ENCODE results near the gene IZUMO2. TPM values are rescaled to one million over a fixed set of nuclear protein-coding genes. Genes with fewer than 3 reads are reported as not detected.

The IZUMO2 gene
- total RNA-seq, 2 experiments from 2014 or later, result not detected

DNA sequence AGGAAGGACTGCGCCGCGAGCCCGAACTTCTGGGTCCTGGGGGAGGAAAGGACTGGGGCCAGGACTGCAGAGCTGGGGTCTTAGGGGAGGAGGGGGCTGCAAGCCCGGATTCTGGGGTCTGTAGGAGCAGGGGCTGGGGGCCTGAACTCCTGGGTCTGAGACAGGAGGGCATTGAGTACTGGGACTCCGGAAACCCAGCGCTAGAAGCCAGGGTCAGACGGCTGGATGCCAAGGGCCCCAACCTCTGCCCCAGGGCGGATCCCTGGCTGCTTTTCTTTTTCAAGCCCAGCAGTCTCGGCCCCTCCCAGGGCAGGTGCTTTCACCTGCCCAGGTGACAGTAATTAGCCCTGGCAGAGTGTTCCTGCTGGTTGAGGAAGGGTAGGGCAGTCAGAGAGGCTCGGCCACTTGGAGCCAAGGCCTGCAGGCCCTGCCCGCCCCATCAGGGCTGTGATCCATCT, 42.6 kb upstream of the IZUMO2 start:
- Mint-ChIP-seq H3K4me3 (no peak overlapping the region), H3K9me3 (peaks cover 2% of the 10 kb centered on the region), H3K27me3 (peaks cover 31% of the 10 kb centered on the region), H3K36me3 (ENCODE audit: low read depth) (no peaks in the 10 kb centered on the region), H3K27ac (no peak overlapping the region), H3K4me1 (ENCODE audit: low read depth) (peaks cover 2% of the 10 kb centered on the region)
- CTCF ChIA-PET, result no interaction called here
- POLR2A ChIA-PET, result no interaction called here
- intact Hi-C loops (cut with micrococcal nuclease), result no loop called here
- DNase-seq (no peak), ATAC-seq (no peak)
- TF ChIP-seq, protein P1, sequence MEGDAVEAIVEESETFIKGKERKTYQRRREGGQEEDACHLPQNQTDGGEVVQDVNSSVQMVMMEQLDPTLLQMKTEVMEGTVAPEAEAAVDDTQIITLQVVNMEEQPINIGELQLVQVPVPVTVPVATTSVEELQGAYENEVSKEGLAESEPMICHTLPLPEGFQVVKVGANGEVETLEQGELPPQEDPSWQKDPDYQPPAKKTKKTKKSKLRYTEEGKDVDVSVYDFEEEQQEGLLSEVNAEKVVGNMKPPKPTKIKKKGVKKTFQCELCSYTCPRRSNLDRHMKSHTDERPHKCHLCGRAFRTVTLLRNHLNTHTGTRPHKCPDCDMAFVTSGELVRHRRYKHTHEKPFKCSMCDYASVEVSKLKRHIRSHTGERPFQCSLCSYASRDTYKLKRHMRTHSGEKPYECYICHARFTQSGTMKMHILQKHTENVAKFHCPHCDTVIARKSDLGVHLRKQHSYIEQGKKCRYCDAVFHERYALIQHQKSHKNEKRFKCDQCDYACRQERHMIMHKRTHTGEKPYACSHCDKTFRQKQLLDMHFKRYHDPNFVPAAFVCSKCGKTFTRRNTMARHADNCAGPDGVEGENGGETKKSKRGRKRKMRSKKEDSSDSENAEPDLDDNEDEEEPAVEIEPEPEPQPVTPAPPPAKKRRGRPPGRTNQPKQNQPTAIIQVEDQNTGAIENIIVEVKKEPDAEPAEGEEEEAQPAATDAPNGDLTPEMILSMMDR (IDR thresholded peaks at IDR 0.05), result no peak

DNA sequence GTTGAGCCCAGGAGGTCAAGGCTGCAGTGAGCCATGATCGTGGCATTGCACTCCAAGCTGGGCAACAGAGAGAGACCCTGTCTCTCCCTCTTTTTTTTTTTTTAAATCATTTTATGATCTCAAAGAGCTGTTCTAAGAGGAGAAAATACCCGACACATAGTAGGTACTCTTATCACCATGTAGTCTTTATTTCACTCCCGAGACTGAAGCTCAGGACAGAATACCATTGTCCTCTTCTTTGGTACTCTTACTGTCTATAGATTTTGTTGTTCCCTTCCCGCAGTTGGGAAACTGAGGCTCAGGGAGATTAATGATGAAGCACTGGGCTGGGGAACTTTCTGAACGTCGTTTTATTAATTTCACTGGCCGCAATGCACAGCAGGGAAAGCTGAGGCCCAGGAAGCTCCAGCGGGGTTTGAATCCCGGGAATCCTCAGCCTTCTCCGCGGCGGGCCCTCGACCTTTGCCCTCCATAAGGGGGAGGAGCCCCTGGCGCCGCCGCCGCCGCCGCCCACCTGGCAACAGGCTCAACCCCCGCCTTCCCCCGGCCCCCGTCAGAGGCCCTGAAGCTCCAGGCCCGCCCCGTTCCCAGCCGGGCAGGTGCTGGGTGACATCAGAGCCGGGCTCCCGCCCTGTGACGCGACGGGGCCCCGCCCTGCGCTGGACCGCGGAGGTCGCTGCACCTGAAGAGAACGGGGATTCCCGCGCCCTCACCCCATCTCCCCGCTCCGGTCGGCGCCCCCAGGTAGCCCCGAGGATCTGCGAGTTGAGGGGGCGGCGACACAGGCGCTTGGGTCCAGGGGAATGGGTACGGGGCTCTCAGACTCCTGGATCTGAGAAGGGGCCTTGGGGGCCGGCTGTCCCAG, 42.0 kb upstream of the IZUMO2 start:
- ChIA-PET POLR2A (no interaction called here), CTCF (no interaction called here)
- TF ChIP-seq, protein P1 (IDR thresholded peaks at IDR 0.05), result no peak
- Mint-ChIP-seq H3K27ac (no peak overlapping the region), H3K36me3 (ENCODE audit: low read depth) (no peaks in the 10 kb centered on the region), H3K9me3 (peaks cover 1% of the 10 kb centered on the region), H3K4me3 (no peak overlapping the region), H3K4me1 (ENCODE audit: low read depth) (peaks cover 2% of the 10 kb centered on the region), H3K27me3 (peaks cover 31% of the 10 kb centered on the region)
- DNase-seq, result peak; percentile 30
- intact Hi-C loops (cut with micrococcal nuclease), result no loop called here
- peak; percentile 53 for ATAC-seq

DNA sequence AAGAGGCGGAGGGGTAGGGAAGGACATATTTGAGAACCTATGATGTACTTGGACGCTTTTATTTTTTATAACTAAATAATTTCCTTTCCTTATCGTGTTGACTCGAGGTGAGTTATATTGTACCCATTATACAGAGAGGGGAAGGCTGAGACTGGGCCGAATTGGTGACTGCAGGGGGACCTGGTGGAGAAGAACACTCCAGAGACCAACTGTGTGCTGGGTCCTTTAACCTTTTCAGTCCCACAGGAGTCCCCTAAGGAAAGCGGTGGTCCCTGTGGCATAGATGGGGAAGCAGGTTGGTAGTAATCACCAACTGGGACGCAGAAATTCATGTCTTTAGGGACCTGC, 41.0 kb upstream of the IZUMO2 start:
- ChIA-PET POLR2A (no interaction called here), CTCF (no interaction called here)
- Mint-ChIP-seq H3K4me3 (no peak overlapping the region), H3K27me3 (peaks cover 31% of the 10 kb centered on the region), H3K9me3 (no peaks in the 10 kb centered on the region), H3K4me1 (ENCODE audit: low read depth) (peaks cover 2% of the 10 kb centered on the region), H3K36me3 (ENCODE audit: low read depth) (no peaks in the 10 kb centered on the region), H3K27ac (no peak overlapping the region)
- intact Hi-C loops (cut with micrococcal nuclease), result no loop called here
- ATAC-seq (no peak), DNase-seq (no peak)
- TF ChIP-seq, protein P1 (IDR thresholded peaks at IDR 0.05), result no peak

DNA sequence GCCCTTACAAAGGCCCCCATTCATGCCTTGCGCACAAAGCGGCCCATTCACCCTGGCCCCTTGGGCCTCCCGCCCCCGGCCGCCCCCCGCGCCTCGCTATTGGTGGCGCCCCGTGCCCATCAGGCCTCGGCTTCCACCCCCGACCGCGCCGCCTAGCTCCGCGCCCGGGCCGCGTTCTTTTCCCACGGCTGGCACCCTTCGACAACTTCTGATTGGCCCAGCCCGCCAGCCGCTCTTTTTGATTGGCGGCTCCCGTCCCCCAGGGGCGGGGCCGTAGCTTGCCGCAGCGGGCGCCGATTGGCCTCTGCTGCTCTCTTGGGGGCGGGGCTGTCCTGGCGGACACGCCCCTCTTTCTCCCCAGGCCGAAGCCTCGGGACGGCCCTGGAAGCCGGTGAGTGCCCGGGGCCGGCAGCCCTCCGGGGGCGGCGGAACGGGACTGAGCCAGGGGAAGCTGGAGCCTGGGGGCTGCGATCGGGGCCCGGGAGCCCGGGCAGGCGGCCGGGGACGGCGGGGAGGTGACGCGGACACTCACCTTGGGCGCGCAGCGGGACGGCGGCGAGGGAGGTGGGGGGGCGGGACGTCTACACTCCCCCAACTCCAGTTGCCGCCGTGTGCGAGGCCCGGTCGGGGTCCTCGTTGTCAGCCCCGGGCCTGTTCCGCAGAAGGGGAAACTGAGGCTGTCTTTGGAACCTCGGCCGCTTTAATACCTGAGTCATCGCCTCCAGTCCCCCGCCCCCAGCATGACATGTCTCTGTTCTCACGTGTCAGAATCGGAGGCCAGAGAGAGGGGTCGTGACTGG, 40.4 kb upstream of the IZUMO2 start, which contains the start of gene MYH14:
MYH14 (plus strand) TSS at position 342 of the 800 bp plus-strand sequence. CDS start 6,744 bp downstream, outside the sequence.
- TF ChIP-seq, protein P1 (IDR thresholded peaks at IDR 0.05), result no peak
- CTCF ChIA-PET, result no interaction called here
- intact Hi-C loops (cut with micrococcal nuclease), result no loop called here
- Mint-ChIP-seq H3K36me3 (ENCODE audit: low read depth) (no peaks in the 10 kb centered on the region), H3K4me1 (ENCODE audit: low read depth) (peaks cover 2% of the 10 kb centered on the region), H3K27me3 (peaks cover 33% of the 10 kb centered on the region), H3K27ac (no peak within 1 kb of the TSS), H3K4me3 (no peak within 1 kb of the TSS), H3K9me3 (no peaks in the 10 kb centered on the region)
- DNase-seq (peak; percentile 12), ATAC-seq (no peak)
- POLR2A ChIA-PET, result no interaction called here

DNA sequence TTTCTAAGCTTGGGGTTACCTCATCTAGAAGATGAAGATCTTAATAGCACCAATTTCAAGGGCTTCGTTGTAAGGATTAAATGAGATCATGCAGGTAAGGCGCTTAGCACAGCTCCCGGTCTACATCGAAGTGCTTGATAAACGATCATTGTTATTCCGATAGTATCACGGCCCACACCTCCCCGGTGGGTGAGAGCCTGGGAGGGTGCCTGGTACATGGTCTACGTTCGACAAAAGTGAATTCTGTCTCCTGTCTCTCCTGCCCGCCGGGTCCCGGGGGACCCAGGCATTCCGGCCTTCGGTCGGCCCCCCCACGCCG, 39.8 kb upstream of the IZUMO2 start:
- CTCF ChIA-PET, result no interaction called here
- Mint-ChIP-seq H3K4me3 (no peak overlapping the region), H3K27me3 (peaks cover 33% of the 10 kb centered on the region), H3K36me3 (ENCODE audit: low read depth) (no peaks in the 10 kb centered on the region), H3K4me1 (ENCODE audit: low read depth) (peaks cover 2% of the 10 kb centered on the region), H3K27ac (no peak overlapping the region), H3K9me3 (no peaks in the 10 kb centered on the region)
- POLR2A ChIA-PET, result no interaction called here
- intact Hi-C loops (cut with micrococcal nuclease), result no loop called here
- ATAC-seq, result no peak
- TF ChIP-seq, protein P1 (IDR thresholded peaks at IDR 0.05), result no peak
- DNase-seq, result no peak

Measured in activated CD8-positive, alpha-beta T cell treated with anti-CD3 and anti-CD28 coated beads for 36 hours (primary cell).